AG10803 (cell line): Measurements from ENCODE around the gene SLC25A6.
"Not testable (repeated sequence)": the region's sequence is repeated elsewhere in the genome, so short reads cannot be mapped to it uniquely, and the experiment has no call there.

Source experiments
- DNase-seq: peaks from one replicate; pipeline ENCODE4 v3.0.0; 2010; ENCODE audit warnings: low read depth
- H3K4me3 ChIP-seq: 2 replicates; pipeline ENCODE4 v1.5.1; 2011; ENCODE audit warnings: mild to moderate bottlenecking, low read length, control low read depth
- CTCF ChIP-seq: conservative IDR thresholded peaks from 2 replicates; pipeline ENCODE4 v1.5.1; 2011; ENCODE audit warnings: mild to moderate bottlenecking, low read length, control low read depth, inconsistent platforms

The SLC25A6 gene

GRCh38 chrX:1427756-1428155 lies 35.8 kb upstream of the SLC25A6 start:
- TF ChIP-seq CTCF = no peak
- no peak for DNase-seq
- no peak overlapping the region for H3K4me3 ChIP-seq

- DNase-seq, H3K4me3 ChIP-seq: not testable (repeated sequence)
Measured at GRCh38 chrX:1426321-1426720, 34.4 kb upstream of the SLC25A6 start.

- no peak overlapping the region for H3K4me3 ChIP-seq
- DNase-seq = no peak
- no peak for TF ChIP-seq CTCF
Measured at GRCh38 chrX:1425381-1425780, 33.5 kb upstream of the SLC25A6 start.

- H3K4me3 ChIP-seq = no peak overlapping the region
- no peak for DNase-seq
- no peak for TF ChIP-seq CTCF
Measured at GRCh38 chrX:1424147-1424851, 32.4 kb upstream of the SLC25A6 start.

GRCh38 chrX:1423215-1423614 lies 31.3 kb upstream of the SLC25A6 start:
- DNase-seq = no peak
- no peak overlapping the region for H3K4me3 ChIP-seq
- TF ChIP-seq CTCF = no peak

- no peak for TF ChIP-seq CTCF
- no peak for DNase-seq
- H3K4me3 ChIP-seq = no peak overlapping the region
Measured at GRCh38 chrX:1422135-1422465, 30.2 kb upstream of the SLC25A6 start.

- TF ChIP-seq CTCF = no peak
- no peak overlapping the region for H3K4me3 ChIP-seq
- DNase-seq = no peak
Measured at GRCh38 chrX:1421433-1422134, 29.7 kb upstream of the SLC25A6 start.

- TF ChIP-seq CTCF = no peak
- no peak for DNase-seq
Measured at GRCh38 chrX:1420371-1420770, 28.5 kb upstream of the SLC25A6 start.

More at GRCh38 chrX:1420371-1420770, 28.5 kb upstream of the SLC25A6 start:
- no peak overlapping the region for H3K4me3 ChIP-seq
